ENCODE results near the gene CARD11.

Gene CARD11

DNA sequence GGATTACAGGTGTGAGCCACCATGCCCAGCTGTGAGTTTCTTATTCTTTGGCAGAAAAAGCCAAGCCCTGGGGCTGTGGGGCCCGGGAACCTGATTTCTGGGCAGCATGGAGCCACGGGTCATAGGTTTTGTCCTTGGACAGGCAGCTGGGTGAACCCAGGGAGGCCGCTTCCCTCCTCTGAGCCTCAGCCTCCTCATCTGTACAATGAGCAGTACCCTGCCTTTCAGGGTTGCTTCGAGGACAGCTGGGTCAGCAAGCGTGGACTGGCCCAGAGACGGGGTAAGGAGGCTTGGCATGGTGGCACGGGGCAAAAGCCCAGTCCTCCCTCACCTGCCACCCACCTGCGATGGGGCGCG, 115.4 kb downstream of the CARD11 start:
- Histone ChIP-seq H3K27ac (replicated peaks) (no peak overlapping the region), H3K27me3 (ENCODE audit: insufficient read depth, poor library complexity, severe bottlenecking) (no peaks in the 10 kb centered on the region), H3K4me3 (replicated peaks; ENCODE audit: insufficient read depth, low read length) (no peak overlapping the region)
- no peak for TF ChIP-seq SPI1 (IDR thresholded peaks at IDR 0.05; ENCODE audit: borderline replicate concordance, low read depth)
- TF ChIP-seq POLR2AphosphoS5 (IDR thresholded peaks at IDR 0.05; ENCODE audit: low read depth): no peak
- TF ChIP-seq GABPA (IDR thresholded peaks at IDR 0.05; ENCODE audit: low read depth): no peak
- TF ChIP-seq, protein P1, sequence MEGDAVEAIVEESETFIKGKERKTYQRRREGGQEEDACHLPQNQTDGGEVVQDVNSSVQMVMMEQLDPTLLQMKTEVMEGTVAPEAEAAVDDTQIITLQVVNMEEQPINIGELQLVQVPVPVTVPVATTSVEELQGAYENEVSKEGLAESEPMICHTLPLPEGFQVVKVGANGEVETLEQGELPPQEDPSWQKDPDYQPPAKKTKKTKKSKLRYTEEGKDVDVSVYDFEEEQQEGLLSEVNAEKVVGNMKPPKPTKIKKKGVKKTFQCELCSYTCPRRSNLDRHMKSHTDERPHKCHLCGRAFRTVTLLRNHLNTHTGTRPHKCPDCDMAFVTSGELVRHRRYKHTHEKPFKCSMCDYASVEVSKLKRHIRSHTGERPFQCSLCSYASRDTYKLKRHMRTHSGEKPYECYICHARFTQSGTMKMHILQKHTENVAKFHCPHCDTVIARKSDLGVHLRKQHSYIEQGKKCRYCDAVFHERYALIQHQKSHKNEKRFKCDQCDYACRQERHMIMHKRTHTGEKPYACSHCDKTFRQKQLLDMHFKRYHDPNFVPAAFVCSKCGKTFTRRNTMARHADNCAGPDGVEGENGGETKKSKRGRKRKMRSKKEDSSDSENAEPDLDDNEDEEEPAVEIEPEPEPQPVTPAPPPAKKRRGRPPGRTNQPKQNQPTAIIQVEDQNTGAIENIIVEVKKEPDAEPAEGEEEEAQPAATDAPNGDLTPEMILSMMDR (IDR thresholded peaks at IDR 0.05; ENCODE audit: insufficient read depth, low read length): no peak
- TF ChIP-seq, protein P2, sequence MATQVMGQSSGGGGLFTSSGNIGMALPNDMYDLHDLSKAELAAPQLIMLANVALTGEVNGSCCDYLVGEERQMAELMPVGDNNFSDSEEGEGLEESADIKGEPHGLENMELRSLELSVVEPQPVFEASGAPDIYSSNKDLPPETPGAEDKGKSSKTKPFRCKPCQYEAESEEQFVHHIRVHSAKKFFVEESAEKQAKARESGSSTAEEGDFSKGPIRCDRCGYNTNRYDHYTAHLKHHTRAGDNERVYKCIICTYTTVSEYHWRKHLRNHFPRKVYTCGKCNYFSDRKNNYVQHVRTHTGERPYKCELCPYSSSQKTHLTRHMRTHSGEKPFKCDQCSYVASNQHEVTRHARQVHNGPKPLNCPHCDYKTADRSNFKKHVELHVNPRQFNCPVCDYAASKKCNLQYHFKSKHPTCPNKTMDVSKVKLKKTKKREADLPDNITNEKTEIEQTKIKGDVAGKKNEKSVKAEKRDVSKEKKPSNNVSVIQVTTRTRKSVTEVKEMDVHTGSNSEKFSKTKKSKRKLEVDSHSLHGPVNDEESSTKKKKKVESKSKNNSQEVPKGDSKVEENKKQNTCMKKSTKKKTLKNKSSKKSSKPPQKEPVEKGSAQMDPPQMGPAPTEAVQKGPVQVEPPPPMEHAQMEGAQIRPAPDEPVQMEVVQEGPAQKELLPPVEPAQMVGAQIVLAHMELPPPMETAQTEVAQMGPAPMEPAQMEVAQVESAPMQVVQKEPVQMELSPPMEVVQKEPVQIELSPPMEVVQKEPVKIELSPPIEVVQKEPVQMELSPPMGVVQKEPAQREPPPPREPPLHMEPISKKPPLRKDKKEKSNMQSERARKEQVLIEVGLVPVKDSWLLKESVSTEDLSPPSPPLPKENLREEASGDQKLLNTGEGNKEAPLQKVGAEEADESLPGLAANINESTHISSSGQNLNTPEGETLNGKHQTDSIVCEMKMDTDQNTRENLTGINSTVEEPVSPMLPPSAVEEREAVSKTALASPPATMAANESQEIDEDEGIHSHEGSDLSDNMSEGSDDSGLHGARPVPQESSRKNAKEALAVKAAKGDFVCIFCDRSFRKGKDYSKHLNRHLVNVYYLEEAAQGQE (IDR thresholded peaks at IDR 0.05; ENCODE audit: insufficient replicate concordance, low read depth): no peak
- no peak for DNase-seq (ENCODE audit: low read depth in 1 of 2, low spot score in 1 of 2)

DNA sequence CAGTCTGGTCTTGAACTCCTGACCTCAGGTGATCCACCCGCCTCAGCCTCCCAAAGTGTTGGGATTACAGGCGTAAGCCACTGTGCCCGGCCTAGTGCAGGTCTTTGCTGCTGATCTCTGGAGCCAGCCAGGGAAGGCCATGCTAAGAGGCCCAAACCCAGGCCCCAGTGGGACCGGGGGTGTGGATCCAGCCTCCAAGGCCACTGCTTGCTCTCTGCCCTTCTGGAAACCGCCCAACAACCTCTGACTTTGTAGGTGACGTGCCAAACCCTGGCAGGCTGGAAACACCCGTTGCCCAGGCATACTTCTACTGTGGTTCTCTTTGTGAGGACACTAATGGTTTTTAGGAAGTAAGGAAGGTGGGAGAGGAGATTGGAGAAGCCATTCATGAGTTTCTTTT, 116.1 kb downstream of the CARD11 start:
- Histone ChIP-seq H3K27ac (replicated peaks) (no peak overlapping the region), H3K4me3 (replicated peaks; ENCODE audit: insufficient read depth, low read length) (no peak overlapping the region), H3K27me3 (ENCODE audit: insufficient read depth, poor library complexity, severe bottlenecking) (no peaks in the 10 kb centered on the region)
- DNase-seq (ENCODE audit: low read depth in 1 of 2, low spot score in 1 of 2): no peak
- TF ChIP-seq GABPA (IDR thresholded peaks at IDR 0.05; ENCODE audit: low read depth) (no peak), SPI1 (IDR thresholded peaks at IDR 0.05; ENCODE audit: borderline replicate concordance, low read depth) (no peak), POLR2AphosphoS5 (IDR thresholded peaks at IDR 0.05; ENCODE audit: low read depth) (no peak)
- TF ChIP-seq, protein P1 (IDR thresholded peaks at IDR 0.05; ENCODE audit: insufficient read depth, low read length): no peak
- TF ChIP-seq, protein P2 (IDR thresholded peaks at IDR 0.05; ENCODE audit: insufficient replicate concordance, low read depth): no peak

DNA sequence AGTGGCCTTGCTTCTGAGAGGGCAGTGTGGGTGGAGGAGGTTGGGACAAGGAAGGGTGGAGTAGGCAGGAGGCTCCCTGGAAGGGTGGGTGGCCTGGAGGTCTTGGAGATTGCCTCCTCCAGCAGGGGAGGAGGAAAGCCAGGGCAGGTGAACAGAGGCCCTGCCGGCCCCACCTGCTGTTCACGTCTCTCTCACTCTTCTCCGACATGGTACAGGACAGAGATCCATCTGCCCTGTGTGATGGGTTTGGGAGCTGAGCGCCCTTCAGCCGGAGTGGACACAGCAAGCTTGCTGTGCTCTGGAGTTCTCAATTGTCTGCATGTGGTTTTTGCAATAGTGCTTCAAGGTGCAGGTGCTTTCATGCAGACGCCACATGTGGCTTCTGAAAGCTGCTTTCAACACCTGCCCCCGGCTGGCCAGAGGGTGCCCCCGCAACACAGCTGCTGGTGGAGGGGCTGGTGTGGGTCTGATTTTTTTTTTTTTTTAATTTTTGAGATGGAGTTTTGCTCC, 116.7 kb downstream of the CARD11 start:
- Histone ChIP-seq H3K4me3 (replicated peaks; ENCODE audit: insufficient read depth, low read length) (no peak overlapping the region), H3K27me3 (ENCODE audit: insufficient read depth, poor library complexity, severe bottlenecking) (no peaks in the 10 kb centered on the region), H3K27ac (replicated peaks) (no peak overlapping the region)
- no peak for DNase-seq (ENCODE audit: low read depth in 1 of 2, low spot score in 1 of 2)
- TF ChIP-seq, protein P2 (IDR thresholded peaks at IDR 0.05; ENCODE audit: insufficient replicate concordance, low read depth): no peak
- TF ChIP-seq GABPA (IDR thresholded peaks at IDR 0.05; ENCODE audit: low read depth) (no peak), SPI1 (IDR thresholded peaks at IDR 0.05; ENCODE audit: borderline replicate concordance, low read depth) (no peak), POLR2AphosphoS5 (IDR thresholded peaks at IDR 0.05; ENCODE audit: low read depth) (no peak)
- TF ChIP-seq, protein P1 (IDR thresholded peaks at IDR 0.05; ENCODE audit: insufficient read depth, low read length): no peak

Measured in HL-60 (cell line).